Fibroblast of skin of left biceps (primary cell): Measurements from ENCODE around the gene PKLR.

Experiments used
- DNase-seq, 2 experiments: peaks; one replicate each; pipeline ENCODE4 v3.0.0-alpha.2; 2013; ENCODE audit warnings: low read depth in 2 of 2

PKLR gene

GRCh38 chr1:155285063-155285462, 16.2 kb downstream of the PKLR start:
- DNase-seq = no peak

- no peak for DNase-seq
Observed at GRCh38 chr1:155284476-155284875, 16.8 kb downstream of the PKLR start.

- DNase-seq = no peak
Observed at GRCh38 chr1:155282488-155283091, 18.6 kb downstream of the PKLR start.

GRCh38 chr1:155279268-155279667, 22.0 kb downstream of the PKLR start:
- DNase-seq = no peak

- DNase-seq = no peak
Observed at GRCh38 chr1:155278689-155279160, 22.5 kb downstream of the PKLR start.

GRCh38 chr1:155277902-155278688, 23.1 kb downstream of the PKLR start:
- no peak for DNase-seq

- DNase-seq = peak; percentile 82 to 85
Observed at GRCh38 chr1:155277070-155277901, 24.0 kb downstream of the PKLR start, which contains the start of gene HCN3. Gene HCN3, plus strand, starts transcription at chr1:155277463. Its CDS starts 128 bp downstream, at chr1:155277591.

GRCh38 chr1:155273343-155274245, 27.6 kb downstream of the PKLR start, which contains the start of gene CLK2:
Gene CLK2, minus strand, starts transcription at chr1:155273504. Its CDS starts 2,527 bp downstream, at chr1:155270977.
- DNase-seq = peak; percentile 86

- no peak for DNase-seq
Observed at GRCh38 chr1:155272466-155273342, 28.5 kb downstream of the PKLR start.

- DNase-seq = no peak
Observed at GRCh38 chr1:155269381-155269780, 31.9 kb downstream of the PKLR start.

- no peak for DNase-seq
Observed at GRCh38 chr1:155268630-155269029, 32.6 kb downstream of the PKLR start.

- no peak for DNase-seq
Observed at GRCh38 chr1:155267373-155267772, 33.9 kb downstream of the PKLR start.

GRCh38 chr1:155266553-155266952, 34.7 kb downstream of the PKLR start:
- DNase-seq = no peak

GRCh38 chr1:155263067-155263466, 38.2 kb downstream of the PKLR start:
- no peak for DNase-seq

- DNase-seq = peak; percentile 92
Observed at GRCh38 chr1:155261852-155262673, 39.2 kb downstream of the PKLR start, which contains the start of gene SCAMP3. Gene SCAMP3, minus strand, starts transcription at chr1:155262360. Its CDS starts 209 bp downstream, at chr1:155262151.

- no peak for DNase-seq
Observed at GRCh38 chr1:155261493-155261851, 39.8 kb downstream of the PKLR start.

GRCh38 chr1:155260276-155260675, 41.0 kb downstream of the PKLR start:
- no peak for DNase-seq

- no peak for DNase-seq
Observed at GRCh38 chr1:155256058-155256852, 45.0 kb downstream of the PKLR start.
